Stomach (tissue), 4 donors: Measurements from ENCODE around the gene U2AF1L4.

Source experiments
- EP300 ChIP-seq: sonication (generic); formaldehyde crosslinking; IDR thresholded peaks from one replicate; pipeline ENCODE4 v1.6.1; 2017; ENCODE audit warnings: antibody characterized with exemption
- POLR2A ChIP-seq, 4 donors: fragments of 450-650 bp; IDR thresholded peaks; one replicate each; pipeline ENCODE4 v1.6.1; 2016; ENCODE audit warnings: antibody characterized with exemption in 4 of 4, control low read depth in 2 of 4, mild to moderate bottlenecking in 1 of 4, moderate library complexity in 1 of 4
- POLR2AphosphoS5 ChIP-seq, 3 donors: sonication (generic); formaldehyde crosslinking; IDR thresholded peaks; one replicate each; pipeline ENCODE4 v1.6.1; 2016; ENCODE audit warnings: antibody characterized with exemption in 3 of 3
- TF ChIP-seq, protein P1 (sequence below), 7 experiments: fragments of 450-650 bp in 4 of 7; fragments of 200-600 bp in 3 of 7; sonication (generic) in 3 of 7; IDR thresholded peaks; one replicate each; pipeline ENCODE4 v1.5.1; 2016 to 2019; ENCODE audit warnings: antibody characterized with exemption in 7 of 7, control low read depth in 2 of 7, mild to moderate bottlenecking in 1 of 7

- TF ChIP-seq, protein P1, sequence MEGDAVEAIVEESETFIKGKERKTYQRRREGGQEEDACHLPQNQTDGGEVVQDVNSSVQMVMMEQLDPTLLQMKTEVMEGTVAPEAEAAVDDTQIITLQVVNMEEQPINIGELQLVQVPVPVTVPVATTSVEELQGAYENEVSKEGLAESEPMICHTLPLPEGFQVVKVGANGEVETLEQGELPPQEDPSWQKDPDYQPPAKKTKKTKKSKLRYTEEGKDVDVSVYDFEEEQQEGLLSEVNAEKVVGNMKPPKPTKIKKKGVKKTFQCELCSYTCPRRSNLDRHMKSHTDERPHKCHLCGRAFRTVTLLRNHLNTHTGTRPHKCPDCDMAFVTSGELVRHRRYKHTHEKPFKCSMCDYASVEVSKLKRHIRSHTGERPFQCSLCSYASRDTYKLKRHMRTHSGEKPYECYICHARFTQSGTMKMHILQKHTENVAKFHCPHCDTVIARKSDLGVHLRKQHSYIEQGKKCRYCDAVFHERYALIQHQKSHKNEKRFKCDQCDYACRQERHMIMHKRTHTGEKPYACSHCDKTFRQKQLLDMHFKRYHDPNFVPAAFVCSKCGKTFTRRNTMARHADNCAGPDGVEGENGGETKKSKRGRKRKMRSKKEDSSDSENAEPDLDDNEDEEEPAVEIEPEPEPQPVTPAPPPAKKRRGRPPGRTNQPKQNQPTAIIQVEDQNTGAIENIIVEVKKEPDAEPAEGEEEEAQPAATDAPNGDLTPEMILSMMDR (IDR thresholded peaks at IDR 0.05) = no peak
- TF ChIP-seq POLR2A (IDR thresholded peaks at IDR 0.05) = no peak
- TF ChIP-seq EP300 = no peak
- TF ChIP-seq POLR2AphosphoS5 (IDR thresholded peaks at IDR 0.05) = peak in 1 of 3 donors; percentile 0
Observed at GRCh38 chr19:35717665-35718344, 27.4 kb downstream of the U2AF1L4 start, which contains the start of gene KMT2B.
